PC-3 (cell line): Measurements from ENCODE around the gene PGBD4. TPM values are rescaled to one million over a fixed set of nuclear protein-coding genes. Genes with fewer than 3 reads are reported as not detected.

ENCODE experiments used
- ATAC-seq: fragments of 200-7000 bp; cut with Tn5 transposase; 2 replicates; pipeline ENCODE4 v1.9.1; 2020; ENCODE audit warnings: mild to moderate bottlenecking, moderate library complexity
- BruUV-seq: library from RNA; stranded (reverse); fragments of 400-500 nt; replicated peaks from 2 replicates; lab custom pipeline; 2021; lab: Mats Ljungman, UMichigan
- CTCF ChIA-PET: fragments of 300-600 bp; sonication (Branson Sonifier 250); formaldehyde crosslinking; loops from one replicate; lab custom pipeline; 2022; ENCODE audit warnings: antibody characterized with exemption; lab: Charles Lee
- POLR2A ChIA-PET: fragments of 300-600 bp; sonication (Branson Sonifier 250); formaldehyde crosslinking; loops from one replicate; lab custom pipeline; 2022; ENCODE audit warnings: antibody characterized with exemption; ENCODE audit not compliant: unreplicated experiment; lab: Charles Lee
- DNase-seq: peaks from one replicate; pipeline ENCODE4 v3.0.0-alpha.2; 2015
- H2AFZ ChIP-seq: fragments of 300-600 bp; sonication (generic); 2 replicates; pipeline ENCODE4 v1.6.0; 2016; ENCODE audit warnings: antibody characterized with exemption, low read length
- H3F3A ChIP-seq: fragments of 300-600 bp; sonication (generic); one replicate; pipeline ENCODE4 v1.6.0; 2017; ENCODE audit warnings: antibody characterized with exemption, low read length, control low read depth, mild to moderate bottlenecking; ENCODE audit not compliant: unreplicated experiment
- H3K27ac ChIP-seq: fragments of 300-600 bp; sonication (generic); 2 replicates; pipeline ENCODE4 v1.5.1; 2016; ENCODE audit warnings: mild to moderate bottlenecking, low read length
- H3K27me3 ChIP-seq: fragments of 300-600 bp; sonication (generic); 2 replicates; pipeline ENCODE4 v1.6.1; 2016; ENCODE audit warnings: low read length, mixed read lengths
- H3K36me3 ChIP-seq: fragments of 300-600 bp; sonication (generic); 2 replicates; pipeline ENCODE4 v1.6.1; 2016; ENCODE audit warnings: low read depth, mixed run types, low read length, mixed read lengths
- H3K4me1 ChIP-seq: fragments of 300-600 bp; sonication (generic); 2 replicates; pipeline ENCODE4 v1.5.1; 2016; ENCODE audit warnings: low read length; ENCODE audit not compliant: insufficient read depth
- H3K4me2 ChIP-seq: fragments of 300-600 bp; sonication (generic); 2 replicates; pipeline ENCODE4 v1.6.0; 2016; ENCODE audit warnings: low read length
- H3K4me3 ChIP-seq: fragments of 300-600 bp; sonication (generic); 2 replicates; pipeline ENCODE4 v1.5.1; 2016; ENCODE audit warnings: mild to moderate bottlenecking, low read length, mixed read lengths
- H3K79me2 ChIP-seq: fragments of 300-600 bp; sonication (generic); 2 replicates; pipeline ENCODE4 v1.6.1; 2017; ENCODE audit warnings: low read length, mixed read lengths
- H3K9ac ChIP-seq: fragments of 300-600 bp; sonication (generic); 2 replicates; pipeline ENCODE4 v1.6.0; 2016; ENCODE audit warnings: mild to moderate bottlenecking, low read length
- H3K9me2 ChIP-seq: fragments of 300-600 bp; sonication (generic); replicated peaks from 2 replicates; pipeline ENCODE4 v1.6.1; 2016; ENCODE audit warnings: mixed run types, low read length, mixed read lengths
- H3K9me3 ChIP-seq: fragments of 300-600 bp; sonication (generic); 2 replicates; pipeline ENCODE4 v1.6.1; 2016; ENCODE audit warnings: low read length, mixed read lengths
- H4K20me1 ChIP-seq: fragments of 300-600 bp; sonication (generic); 2 replicates; pipeline ENCODE4 v1.6.1; 2016; ENCODE audit warnings: low read length, mixed read lengths
- EZH2 ChIP-seq: fragments of 300-600 bp; sonication (generic); IDR thresholded peaks from one replicate; pipeline ENCODE4 v1.6.1; 2017; ENCODE audit warnings: antibody characterized with exemption, mild to moderate bottlenecking, low read length; ENCODE audit not compliant: unreplicated experiment
- EZH2phosphoT487 ChIP-seq: fragments of 300-600 bp; sonication (generic); IDR thresholded peaks from 2 replicates; pipeline ENCODE4 v1.6.1; 2018; ENCODE audit warnings: mild to moderate bottlenecking, antibody characterized with exemption, low read length, borderline replicate concordance
- intact Hi-C: fragments of 100-400 bp; cut with micrococcal nuclease; formaldehyde crosslinking; loops from 2 replicates; pipeline ENCODE4 v1.9.0; 2023
- total RNA-seq: library from RNA; depleted of rRNA; stranded (reverse); fragments of >200 nt; gene quantifications from 2 replicates; pipeline ENCODE4 v1.2.3, GENCODE V29; 2014; rRNA removed
- TF ChIP-seq, protein P1 (sequence below): fragments of 300-600 bp; sonication (generic); conservative IDR thresholded peaks from 2 replicates; pipeline ENCODE4 v1.5.1; 2017; ENCODE audit warnings: antibody characterized with exemption, low read depth, mild to moderate bottlenecking, low read length

The PGBD4 gene
- total RNA-seq, 1 experiment from 2014 or later: 2.6 TPM

GRCh38 chr15:34155859-34156258 lies 54.0 kb downstream of the PGBD4 start:
- H4K20me1 ChIP-seq: no peaks in the 10 kb centered on the region
- 0 out of 2 replicates have a peak, but pooled peaks cover 4% of the 10 kb centered on the region for H3K4me1 ChIP-seq
- H3K9me3 ChIP-seq: peaks cover 53% of the 10 kb centered on the region
- no peak overlapping the region for H3K4me3 ChIP-seq
- H3K27ac ChIP-seq: peak overlapping the region; percentile 90; the same call in 1 of the 2 replicates
- ChIA-PET POLR2A (no interaction called here), CTCF (no interaction called here)
- no peaks in the 10 kb centered on the region for H3K79me2 ChIP-seq
- intact Hi-C loops: no loop called here
- BruUV-seq: no TSS peak
- DNase-seq (no peak), ATAC-seq (no peak)
- TF ChIP-seq, protein P1, sequence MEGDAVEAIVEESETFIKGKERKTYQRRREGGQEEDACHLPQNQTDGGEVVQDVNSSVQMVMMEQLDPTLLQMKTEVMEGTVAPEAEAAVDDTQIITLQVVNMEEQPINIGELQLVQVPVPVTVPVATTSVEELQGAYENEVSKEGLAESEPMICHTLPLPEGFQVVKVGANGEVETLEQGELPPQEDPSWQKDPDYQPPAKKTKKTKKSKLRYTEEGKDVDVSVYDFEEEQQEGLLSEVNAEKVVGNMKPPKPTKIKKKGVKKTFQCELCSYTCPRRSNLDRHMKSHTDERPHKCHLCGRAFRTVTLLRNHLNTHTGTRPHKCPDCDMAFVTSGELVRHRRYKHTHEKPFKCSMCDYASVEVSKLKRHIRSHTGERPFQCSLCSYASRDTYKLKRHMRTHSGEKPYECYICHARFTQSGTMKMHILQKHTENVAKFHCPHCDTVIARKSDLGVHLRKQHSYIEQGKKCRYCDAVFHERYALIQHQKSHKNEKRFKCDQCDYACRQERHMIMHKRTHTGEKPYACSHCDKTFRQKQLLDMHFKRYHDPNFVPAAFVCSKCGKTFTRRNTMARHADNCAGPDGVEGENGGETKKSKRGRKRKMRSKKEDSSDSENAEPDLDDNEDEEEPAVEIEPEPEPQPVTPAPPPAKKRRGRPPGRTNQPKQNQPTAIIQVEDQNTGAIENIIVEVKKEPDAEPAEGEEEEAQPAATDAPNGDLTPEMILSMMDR: no peak
- TF ChIP-seq EZH2 (no peak), EZH2phosphoT487 (no peak)
- no peak overlapping the region for H2AFZ ChIP-seq
- H3K4me2 ChIP-seq: no peak overlapping the region
- no peaks in the 10 kb centered on the region for H3K9me2 ChIP-seq
- H3K9ac ChIP-seq: no peak overlapping the region
- H3K27me3 ChIP-seq: no peaks in the 10 kb centered on the region
- H3K36me3 ChIP-seq: peaks cover 98% of the 10 kb centered on the region
- H3F3A ChIP-seq: peaks cover 6% of the 10 kb centered on the region

Other genes with a start within 250 kb of the PGBD4 start
- 0.04 TPM in 1 of 2 replicates, not detected in the other for gene CHRM5, start 133.6 kb upstream of the PGBD4 start, total RNA-seq
- gene AVEN, start 62.9 kb upstream of the PGBD4 start, total RNA-seq: 10.5 TPM in 2 replicates
- 50.3 and 66.0 TPM in 2 replicates for gene EMC7, start 221 bp upstream of the PGBD4 start, total RNA-seq
- gene KATNBL1, start 108.0 kb downstream of the PGBD4 start, total RNA-seq: 51.6 and 57.6 TPM in 2 replicates
- 486 and 540 TPM in 2 replicates for gene EMC4, start 122.9 kb downstream of the PGBD4 start, total RNA-seq
- gene SLC12A6, start 235.7 kb downstream of the PGBD4 start, total RNA-seq: 22.9 TPM in 2 replicates
- 291 and 323 TPM in 2 replicates for gene NOP10, start 241.1 kb downstream of the PGBD4 start, total RNA-seq
- gene NUTM1, start 241.2 kb downstream of the PGBD4 start, total RNA-seq: 0.04 TPM in 1 of 2 replicates, not detected in the other